AG09319 (cell line): Measurements from ENCODE around the gene FOXF1.

Experiments used
- DNase-seq: peaks from one replicate; pipeline ENCODE4 v3.0.0-alpha.2; 2010; ENCODE audit warnings: low read depth; ENCODE audit errors: extremely low read depth
- TF ChIP-seq, protein P1 (sequence below): IDR thresholded peaks from 2 replicates; pipeline ENCODE4 v1.5.1; 2011; ENCODE audit warnings: low read depth, mild to moderate bottlenecking, inconsistent platforms, low read length, moderate library complexity

The FOXF1 gene

GRCh38 chr16:86555704-86556075 lies 45.4 kb downstream of the FOXF1 start:
- TF ChIP-seq, protein P1, sequence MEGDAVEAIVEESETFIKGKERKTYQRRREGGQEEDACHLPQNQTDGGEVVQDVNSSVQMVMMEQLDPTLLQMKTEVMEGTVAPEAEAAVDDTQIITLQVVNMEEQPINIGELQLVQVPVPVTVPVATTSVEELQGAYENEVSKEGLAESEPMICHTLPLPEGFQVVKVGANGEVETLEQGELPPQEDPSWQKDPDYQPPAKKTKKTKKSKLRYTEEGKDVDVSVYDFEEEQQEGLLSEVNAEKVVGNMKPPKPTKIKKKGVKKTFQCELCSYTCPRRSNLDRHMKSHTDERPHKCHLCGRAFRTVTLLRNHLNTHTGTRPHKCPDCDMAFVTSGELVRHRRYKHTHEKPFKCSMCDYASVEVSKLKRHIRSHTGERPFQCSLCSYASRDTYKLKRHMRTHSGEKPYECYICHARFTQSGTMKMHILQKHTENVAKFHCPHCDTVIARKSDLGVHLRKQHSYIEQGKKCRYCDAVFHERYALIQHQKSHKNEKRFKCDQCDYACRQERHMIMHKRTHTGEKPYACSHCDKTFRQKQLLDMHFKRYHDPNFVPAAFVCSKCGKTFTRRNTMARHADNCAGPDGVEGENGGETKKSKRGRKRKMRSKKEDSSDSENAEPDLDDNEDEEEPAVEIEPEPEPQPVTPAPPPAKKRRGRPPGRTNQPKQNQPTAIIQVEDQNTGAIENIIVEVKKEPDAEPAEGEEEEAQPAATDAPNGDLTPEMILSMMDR, result no peak

GRCh38 chr16:86556576-86556975 lies 46.2 kb downstream of the FOXF1 start:
- TF ChIP-seq, protein P1, result no peak
- DNase-seq, result no peak

More at GRCh38 chr16:86555704-86556075, 45.4 kb downstream of the FOXF1 start:
- no peak for DNase-seq

DNA sequence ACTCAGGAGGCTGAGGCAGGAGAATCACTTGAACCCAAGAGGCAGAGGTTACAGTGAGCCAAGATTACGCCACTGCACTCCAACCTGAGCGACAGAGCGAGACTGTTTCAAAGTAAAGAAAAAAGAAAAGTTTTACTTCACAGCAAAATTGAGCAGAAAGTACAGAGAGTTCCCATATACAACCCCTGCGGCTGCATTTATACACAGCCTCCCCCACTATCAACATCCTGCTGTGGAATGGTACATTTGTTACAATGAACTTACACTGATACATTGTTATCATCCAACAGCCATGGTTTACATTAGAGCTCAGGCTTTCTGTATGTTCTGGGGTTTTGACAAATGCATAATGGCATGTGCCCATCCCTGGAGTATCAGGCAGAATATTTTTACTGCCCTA lies 47.3 kb downstream of the FOXF1 start:
- TF ChIP-seq, protein P1, result no peak
- DNase-seq, result no peak

GRCh38 chr16:86558355-86559193 lies 48.2 kb downstream of the FOXF1 start:
- no peak for DNase-seq
- TF ChIP-seq, protein P1, result no peak

- no peak for DNase-seq
- TF ChIP-seq, protein P1, result no peak
Measured at GRCh38 chr16:86559802-86560305, 49.5 kb downstream of the FOXF1 start.

DNA sequence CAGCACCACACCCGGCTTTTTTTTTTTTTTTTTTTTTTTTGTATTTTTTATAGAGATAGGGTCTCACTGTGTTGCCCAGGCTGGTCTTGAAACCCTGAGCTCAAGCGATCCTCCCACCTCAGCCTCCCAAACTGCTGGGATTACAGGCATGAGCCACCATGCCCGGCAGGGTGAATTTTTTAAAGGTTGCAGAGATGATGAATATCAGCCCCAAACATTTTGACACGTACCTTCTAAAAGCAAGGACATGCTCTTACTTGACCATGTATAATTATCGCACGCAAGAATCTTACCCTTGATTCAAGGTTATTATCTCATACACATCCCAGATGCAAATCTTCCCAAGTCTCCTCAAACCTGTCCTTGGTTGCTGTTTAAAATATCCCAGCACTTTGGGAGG lies 52.0 kb downstream of the FOXF1 start:
- TF ChIP-seq, protein P1, result no peak
- no peak for DNase-seq

GRCh38 chr16:86563469-86564345 lies 53.4 kb downstream of the FOXF1 start:
- peak; percentile 74 for DNase-seq
- TF ChIP-seq, protein P1, result peak; percentile 100
